ENCODE results near the gene CCDC150.

GRCh38 chr2:196685792-196686191 lies 46.3 kb downstream of the CCDC150 start:
- no peak for TF ChIP-seq CTCF (IDR thresholded peaks at IDR 0.05)
- no peak for TF ChIP-seq POLR2A (IDR thresholded peaks at IDR 0.05)

Data from thyroid gland (tissue), 4 donors.